Ishikawa (cell line): ENCODE results near the gene REPIN1.

Experiments
- CEBPB ChIP-seq: IDR thresholded peaks from 2 replicates; pipeline ENCODE4 v1.6.1; 2012
- EP300 ChIP-seq: IDR thresholded peaks from 2 replicates; pipeline ENCODE4 v1.6.1; 2012; ENCODE audit warnings: borderline replicate concordance
- REST ChIP-seq: IDR thresholded peaks from 2 replicates; pipeline ENCODE4 v1.6.1; 2012; ENCODE audit warnings: low read depth, mild to moderate bottlenecking
- YY1 ChIP-seq: IDR thresholded peaks from 2 replicates; pipeline ENCODE4 v1.6.1; 2012; ENCODE audit warnings: low read depth

- TF ChIP-seq YY1: no peak
- TF ChIP-seq CEBPB: no peak
- TF ChIP-seq REST: no peak
- no peak for TF ChIP-seq EP300
Observed at GRCh38 chr7:150396426-150396825, 27.8 kb downstream of the REPIN1 start.
